HG02642 (cell line): Measurements from ENCODE around the gene EDNRB.
"Not testable (repeated sequence)": the region's sequence is repeated elsewhere in the genome, so short reads cannot be mapped to it uniquely, and the experiment has no call there.

Source experiments
- ATAC-seq: cut with Tn5 transposase; IDR thresholded peaks from one replicate; pipeline ENCODE4 v1.9.1; 2021; ENCODE audit warnings: mild to moderate bottlenecking; ENCODE audit not compliant: unreplicated experiment, poor library complexity

The EDNRB gene

DNA sequence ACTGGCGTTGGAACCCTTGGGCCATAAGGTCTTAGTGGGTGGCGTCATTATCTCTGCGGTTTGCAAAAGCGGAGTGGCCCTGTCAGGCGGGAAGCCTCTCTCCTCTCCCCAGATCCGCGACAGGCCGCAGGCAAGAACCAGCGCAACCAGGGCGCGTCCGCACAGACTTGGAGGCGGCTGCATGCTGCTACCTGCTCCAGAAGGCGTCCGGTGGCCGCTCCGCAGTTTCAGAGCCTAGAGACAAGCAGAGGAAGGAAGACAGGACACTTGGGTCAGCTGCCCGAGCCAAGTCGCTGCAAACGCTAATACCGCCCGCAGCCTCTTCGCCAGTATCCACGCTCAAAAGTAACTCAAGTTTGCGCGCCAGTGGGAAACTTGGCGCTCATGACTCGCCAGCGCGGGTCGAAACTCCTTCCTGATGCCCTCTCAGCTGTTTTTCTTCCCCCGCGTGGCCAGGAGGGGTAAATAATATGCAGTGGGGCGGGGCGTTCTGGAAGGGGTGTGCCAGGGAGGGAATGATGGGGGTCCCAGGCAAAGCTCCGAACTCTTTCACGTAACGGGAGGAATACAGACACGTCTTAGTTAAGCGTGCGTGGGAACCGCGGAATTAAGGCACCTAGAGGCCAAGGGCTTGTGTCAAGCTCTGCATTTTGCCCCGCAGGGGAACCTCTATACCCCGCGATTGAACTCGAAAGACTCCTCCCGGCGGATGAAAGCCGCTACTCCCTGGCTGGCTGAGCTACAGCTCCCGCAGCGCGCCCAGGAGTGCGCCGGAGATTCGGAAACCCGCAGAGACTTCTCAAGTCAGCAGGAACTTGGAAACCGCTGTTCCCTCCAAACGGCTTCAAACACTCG, at the start of gene EDNRB:
Gene EDNRB (minus strand): TSS at position 441 of the 855 bp plus-strand sequence. CDS start 258 bp downstream, at position 183.
- ATAC-seq = no peak

DNA sequence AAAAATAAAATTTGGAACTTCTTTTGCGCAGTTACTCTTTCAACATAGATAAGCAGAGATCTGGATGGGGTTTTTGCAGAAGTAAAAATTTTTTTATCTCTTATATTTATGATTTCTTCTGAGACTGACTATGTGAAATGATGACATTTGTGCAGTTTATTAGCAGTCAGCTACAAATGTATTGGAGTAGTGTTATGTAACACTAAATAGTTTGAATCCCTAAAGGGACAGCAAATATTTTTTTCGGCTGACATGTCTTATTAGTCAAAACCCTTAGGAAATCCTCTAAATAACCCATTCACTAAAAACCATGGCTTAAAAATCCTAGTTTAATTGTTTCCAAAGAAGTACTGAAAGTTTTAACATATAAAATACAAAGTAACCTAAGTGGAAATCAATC, 48.0 kb upstream of the EDNRB start:
- no peak for ATAC-seq

GRCh38 chr13:77952737-77953136, 34.1 kb upstream of the EDNRB start:
- ATAC-seq = no peak

- ATAC-seq = no peak
Measured at GRCh38 chr13:77952276-77952675, 33.6 kb upstream of the EDNRB start.

- ATAC-seq = no peak
Measured at GRCh38 chr13:77946522-77946921, 27.9 kb upstream of the EDNRB start.

DNA sequence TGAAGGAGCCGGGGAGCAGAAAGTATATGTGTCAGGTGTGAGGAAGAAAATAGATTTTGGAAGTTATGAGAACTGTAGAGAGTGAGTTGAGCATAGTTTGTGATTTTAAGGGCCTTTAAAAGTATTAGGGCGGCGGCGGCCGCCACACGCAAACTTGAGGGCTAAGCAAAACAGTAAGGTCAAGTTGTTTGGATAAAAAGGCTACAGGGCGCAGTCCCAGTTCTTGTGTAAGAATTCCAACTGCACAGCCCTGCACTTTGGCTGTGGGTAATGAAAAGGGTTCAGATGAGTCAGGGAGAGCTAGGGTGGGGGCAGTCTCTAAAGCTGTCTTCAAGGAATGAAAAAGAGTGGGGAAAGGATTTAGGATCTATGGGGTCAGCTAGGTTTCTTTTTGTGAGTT, 16.4 kb upstream of the EDNRB start:
- ATAC-seq = not testable (repeated sequence)

GRCh38 chr13:77930430-77930829, 11.8 kb upstream of the EDNRB start:
- peak; percentile 80 for ATAC-seq

DNA sequence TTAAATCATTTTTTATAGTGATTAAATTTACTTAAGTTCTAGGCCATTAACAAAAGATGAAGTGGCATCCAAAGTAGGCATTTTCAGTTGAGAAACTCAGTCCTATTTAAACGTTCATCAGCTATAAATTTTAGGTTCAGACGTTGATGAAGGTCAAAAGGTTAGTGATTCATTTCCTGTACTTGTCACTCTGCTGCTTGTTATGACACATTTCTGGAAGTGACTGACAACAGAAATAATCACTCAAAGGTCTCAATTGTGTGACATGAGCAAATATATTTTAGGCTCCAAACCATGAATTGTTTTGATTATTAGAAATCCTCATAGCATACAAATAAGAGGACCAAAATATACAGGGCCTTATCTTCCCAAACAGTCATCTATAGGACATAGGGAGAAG, 10.3 kb upstream of the EDNRB start:
- peak; percentile 87 for ATAC-seq

DNA sequence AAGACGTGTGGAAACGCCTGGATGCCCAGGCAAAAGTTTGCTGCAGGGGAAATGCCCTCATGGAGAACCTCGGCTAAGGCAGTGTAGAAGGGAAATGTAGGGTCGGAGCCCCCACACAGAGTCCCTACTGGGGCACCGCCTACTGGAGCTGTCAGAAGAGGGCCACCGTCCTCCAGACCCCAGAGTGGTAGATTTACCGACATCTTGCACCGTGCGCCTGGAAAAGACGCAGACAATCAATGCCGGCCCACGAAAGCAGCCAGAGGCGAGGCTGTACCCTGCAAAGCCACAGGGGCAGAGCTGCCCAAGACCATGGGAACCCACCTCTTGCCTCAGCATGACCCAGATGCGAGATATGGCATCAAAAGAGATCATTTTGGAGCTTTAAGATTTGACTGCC, 7.0 kb upstream of the EDNRB start:
- no peak for ATAC-seq

GRCh38 chr13:77919921-77920294, 1.3 kb upstream of the EDNRB start:
- no peak for ATAC-seq

DNA sequence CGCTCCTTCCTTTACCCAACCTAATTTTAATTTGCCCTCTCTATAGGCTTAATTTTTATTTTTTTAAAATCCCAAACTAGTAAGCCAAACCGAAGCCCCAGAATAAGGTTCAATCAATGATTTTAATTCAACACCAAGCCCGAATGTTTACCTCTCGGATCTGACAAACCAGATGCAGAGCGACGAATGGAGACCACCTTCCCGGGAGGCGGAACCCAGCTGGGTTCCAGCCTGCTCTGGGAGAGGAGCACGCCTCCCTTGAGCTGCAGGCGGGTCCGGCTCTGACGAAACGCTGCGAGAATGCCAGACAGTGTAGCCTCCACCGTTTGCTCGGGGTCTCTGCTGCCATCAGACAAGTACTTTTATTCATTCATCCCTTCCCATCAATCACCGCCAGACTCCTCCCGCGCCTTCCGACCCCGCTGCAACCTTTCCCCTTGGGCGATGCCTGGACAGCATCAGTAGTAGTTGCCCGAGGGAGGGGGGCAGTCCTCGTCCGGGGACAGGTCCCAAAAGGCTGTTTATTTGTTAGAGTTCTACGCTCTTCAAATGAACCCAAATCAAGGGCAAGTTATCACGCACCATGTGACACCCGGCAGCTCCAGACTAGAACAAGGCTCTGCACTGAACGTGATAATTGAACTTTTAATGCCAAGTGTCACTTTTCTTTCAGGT, 752 bp upstream of the EDNRB start:
- no peak for ATAC-seq

DNA sequence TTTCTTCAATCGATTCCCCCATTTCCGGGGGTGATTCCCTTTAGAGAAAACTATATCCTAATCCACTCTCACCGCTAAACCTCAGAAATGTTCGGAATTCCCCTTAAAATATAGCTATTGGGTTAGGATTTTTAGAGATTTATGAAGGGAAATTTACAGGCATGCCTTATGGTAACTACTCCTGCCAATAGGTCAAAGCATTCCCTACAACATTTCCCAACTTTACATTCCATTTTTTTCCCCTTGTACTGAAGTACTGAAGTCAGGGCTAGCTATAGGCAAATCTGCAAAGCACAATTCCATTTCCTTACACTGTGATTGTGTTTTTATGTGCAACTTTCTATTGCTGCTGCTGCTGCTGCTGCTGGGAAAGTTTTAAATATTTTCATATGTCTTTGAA, 2.1 kb downstream of the EDNRB start:
- ATAC-seq = no peak

- no peak for ATAC-seq
Measured at GRCh38 chr13:77915686-77916085, 2.9 kb downstream of the EDNRB start.

- ATAC-seq = no peak
Measured at GRCh38 chr13:77913003-77913402, 5.6 kb downstream of the EDNRB start.

DNA sequence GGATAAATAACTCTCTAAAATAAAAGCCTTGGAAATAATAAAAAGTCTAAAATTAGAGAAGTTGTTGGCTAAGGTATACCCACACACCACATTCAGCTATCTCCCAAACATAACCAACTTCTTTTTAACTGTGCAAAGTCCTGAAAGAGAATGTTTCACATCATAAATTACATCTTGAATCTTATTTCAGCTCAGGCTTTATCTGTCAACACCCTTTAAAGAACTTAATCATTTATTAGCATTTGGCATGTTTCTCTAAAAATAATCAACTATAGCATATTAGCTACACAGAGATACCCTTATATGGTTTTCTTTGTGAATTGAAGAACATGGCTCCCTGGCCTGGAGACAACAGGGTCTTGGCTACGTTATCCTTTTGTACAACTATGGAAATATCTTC, 6.9 kb downstream of the EDNRB start:
- no peak for ATAC-seq

DNA sequence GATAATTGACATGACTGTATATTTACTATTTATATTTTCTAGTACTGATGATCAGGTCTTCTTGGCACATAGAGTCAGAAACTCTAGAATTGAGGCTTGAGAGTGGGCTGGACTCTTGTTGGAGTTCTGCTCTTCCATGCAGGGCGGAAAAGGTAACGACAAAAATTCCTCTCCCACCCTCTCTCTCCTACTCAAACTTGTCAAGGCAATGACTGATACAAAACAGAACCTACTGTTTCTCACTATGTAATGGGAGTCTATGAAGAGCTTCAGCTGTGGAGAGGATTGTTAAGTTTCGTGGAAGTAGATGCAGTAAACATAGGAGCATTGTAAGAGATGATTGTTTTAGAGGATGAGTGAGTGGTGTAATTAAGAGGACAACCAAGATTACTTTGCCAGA, 8.8 kb downstream of the EDNRB start:
- no peak for ATAC-seq

GRCh38 chr13:77908531-77908930, 10.1 kb downstream of the EDNRB start:
- ATAC-seq = no peak

DNA sequence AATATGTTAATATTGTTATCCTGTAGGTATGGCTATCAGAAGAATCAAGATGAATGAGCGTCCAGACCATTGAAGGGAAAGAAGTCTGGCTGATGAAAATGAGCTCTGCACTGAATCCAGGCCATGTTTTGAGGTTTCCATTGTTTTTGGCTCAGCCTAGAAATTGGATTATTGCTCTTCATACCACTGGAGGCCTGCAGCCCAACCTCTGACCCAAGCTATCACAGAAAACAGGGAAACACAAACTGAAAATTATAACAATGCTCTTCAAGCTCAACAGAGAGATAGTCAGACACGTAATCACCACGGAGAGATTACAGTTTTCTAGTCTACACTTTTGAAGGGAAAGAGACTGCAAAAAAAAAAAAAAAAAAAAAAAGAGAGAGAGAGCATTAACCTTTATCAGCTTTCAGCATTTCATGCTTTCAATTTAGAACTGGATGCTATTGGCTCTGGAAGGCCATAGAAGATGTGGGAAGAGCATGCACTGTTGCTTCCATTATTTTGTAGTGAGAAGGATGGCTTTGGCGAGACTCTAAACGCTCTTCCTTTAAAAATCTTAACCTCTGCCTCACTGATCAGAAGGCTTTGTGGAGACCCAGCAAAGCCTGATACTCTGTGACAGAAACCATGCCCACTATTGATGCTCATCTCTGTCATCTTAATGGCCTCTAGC, 10.8 kb downstream of the EDNRB start:
- no peak for ATAC-seq

DNA sequence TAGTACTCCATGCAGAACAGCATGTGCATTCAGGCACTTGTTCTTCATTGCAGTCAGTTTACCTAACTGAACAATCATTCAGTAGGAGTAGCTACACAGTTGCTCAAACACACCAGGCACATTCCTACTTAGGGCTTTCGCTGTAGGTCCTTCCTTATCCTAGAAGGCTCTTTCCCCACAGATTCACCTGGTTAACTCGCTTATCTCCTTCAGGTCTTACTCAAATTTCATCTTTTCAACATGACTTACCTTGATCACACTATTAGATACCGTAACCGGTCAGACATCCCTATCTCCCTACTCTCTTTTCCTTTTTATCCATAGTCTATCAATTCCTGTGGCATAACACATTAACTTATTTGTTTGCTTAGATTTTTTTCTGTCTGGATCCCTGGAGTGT, 14.6 kb downstream of the EDNRB start:
- ATAC-seq = no peak

DNA sequence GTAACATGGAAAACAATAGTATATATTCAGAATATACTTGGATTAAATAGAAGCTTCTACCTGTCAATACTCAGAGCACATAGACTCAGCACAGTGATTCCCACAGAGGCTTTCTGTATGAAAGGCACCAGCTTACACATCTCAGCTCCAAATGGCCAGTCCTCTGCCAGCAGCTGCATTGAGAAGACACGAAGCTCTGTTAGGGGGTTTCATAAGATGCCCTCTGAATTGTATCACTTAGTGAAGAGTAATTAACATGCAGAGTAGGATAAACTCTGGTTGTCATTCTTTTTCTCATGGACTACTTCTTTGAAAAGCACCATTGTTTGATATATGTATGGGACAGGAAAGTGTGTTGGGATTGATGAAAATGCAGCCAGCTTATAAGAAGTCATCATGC, 15.2 kb downstream of the EDNRB start:
- ATAC-seq = no peak

DNA sequence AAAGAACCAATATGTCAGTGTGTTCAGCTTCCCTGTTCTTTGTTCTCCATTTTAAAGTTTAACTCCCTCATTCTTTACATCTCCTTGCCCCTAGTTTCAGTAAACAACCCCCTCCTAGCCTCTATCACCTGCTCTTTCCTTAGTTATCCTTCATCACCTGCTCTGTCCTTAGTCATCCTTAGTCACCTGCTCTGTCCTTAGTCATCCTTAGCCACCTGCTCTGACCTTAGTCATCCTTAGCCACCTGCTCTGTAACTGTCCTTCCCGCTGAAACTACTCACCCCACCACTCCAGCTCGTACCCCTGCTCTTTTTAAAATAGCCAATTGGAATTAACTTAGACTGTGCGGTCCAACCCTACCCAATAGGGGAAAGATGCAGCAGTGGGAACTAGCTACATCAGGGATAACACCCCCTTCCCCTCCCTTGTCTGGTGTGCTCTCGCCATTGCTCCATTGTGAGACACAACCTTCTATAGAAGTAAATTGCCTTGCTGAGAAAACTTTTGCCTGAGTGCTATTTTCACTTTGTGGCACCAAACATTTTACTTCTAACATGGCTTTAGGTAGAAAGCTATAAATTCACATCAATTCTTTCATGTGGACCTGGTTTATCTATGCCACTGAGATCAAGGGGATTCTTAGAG, 16.2 kb downstream of the EDNRB start:
- ATAC-seq = no peak
